Mucosa of gallbladder (tissue), 1 donor: ENCODE results near the gene GH2. TPM values are rescaled to one million over a fixed set of nuclear protein-coding genes. Genes with fewer than 3 reads are reported as not detected.
A peak's percentile ranks its signal among the peaks of the same experiment; 100 is the strongest.
"Not testable (repeated sequence)": the region's sequence is repeated elsewhere in the genome, so short reads cannot be mapped to it uniquely, and the experiment has no call there.

ENCODE experiments used
- DNase-seq: peaks from one replicate; pipeline ENCODE4 v3.0.0-alpha.2; 2020; ENCODE audit warnings: low spot score
- total RNA-seq: library from RNA; stranded (reverse); gene quantifications from one replicate; pipeline ENCODE4 v1.2.1, GENCODE V29; 2021
- donor health status: DM: no; HTN: no; CAD: no.

The GH2 gene
- total RNA-seq, 1 donor from 2014 or later: not detected

- DNase-seq: not testable (repeated sequence)
Measured at GRCh38 chr17:63874061-63874626, 7.6 kb downstream of the GH2 start.

- not testable (repeated sequence) for DNase-seq
Measured at GRCh38 chr17:63873577-63873976, 8.2 kb downstream of the GH2 start, which contains the start of gene CSH2. Gene CSH2, minus strand, starts transcription at chr17:63873677. Its CDS starts 63 bp downstream, at chr17:63873614.

DNA sequence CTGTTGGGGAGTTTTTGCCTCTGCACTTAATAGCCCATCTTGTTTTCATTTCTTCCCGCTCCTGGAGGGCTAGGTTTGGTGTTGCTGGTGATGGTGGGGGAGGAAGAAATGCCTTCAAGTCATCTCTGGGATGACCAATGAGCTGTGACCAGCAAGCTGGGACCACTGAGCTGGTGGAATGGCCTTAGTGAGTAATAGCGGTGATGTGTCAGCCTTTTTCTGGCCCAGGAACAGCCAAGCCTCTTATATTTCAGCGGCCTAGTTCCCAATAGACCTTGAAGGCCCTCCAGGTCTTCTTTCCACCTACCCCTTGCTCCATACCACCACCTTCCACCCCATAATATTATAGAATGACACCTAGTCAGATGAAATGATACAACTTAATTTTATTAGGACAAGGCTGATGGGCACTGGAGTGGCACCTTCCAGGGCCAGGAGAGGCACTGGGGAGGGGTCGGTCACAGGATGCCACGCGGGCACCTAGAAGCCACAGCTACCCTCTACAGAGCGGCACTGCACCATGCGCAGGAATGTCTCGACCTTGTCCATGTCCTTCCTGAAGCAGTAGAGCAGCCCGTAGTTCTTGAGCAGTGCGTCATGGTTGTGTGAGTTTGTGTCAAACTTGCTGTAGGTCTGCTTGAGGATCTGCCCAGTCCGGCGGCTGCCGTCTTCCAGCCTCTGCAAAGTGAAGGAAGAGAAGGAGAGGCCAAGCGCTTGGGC lies 9.9 kb downstream of the GH2 start:
- DNase-seq: not testable (repeated sequence)

DNA sequence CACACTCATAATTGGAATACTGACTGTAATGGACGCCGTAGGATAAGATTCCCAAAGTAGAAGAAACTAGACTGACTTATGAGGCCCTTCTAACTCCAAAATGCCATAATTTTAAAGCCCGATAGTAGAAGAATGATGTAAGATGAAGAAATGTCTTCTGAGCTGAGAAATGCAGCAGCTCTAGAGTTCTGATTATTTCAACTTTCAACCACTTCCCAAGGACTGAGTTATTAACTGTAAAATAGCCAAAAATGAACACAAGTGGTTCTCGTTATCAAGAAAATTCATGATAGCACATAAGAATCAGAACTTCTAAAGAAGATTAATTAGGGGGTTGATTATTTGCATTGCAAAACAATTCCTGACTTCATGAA lies 11.5 kb downstream of the GH2 start:
- DNase-seq: not testable (repeated sequence)

GRCh38 chr17:63869491-63870291 lies 12.1 kb downstream of the GH2 start:
- not testable (repeated sequence) for DNase-seq

DNA sequence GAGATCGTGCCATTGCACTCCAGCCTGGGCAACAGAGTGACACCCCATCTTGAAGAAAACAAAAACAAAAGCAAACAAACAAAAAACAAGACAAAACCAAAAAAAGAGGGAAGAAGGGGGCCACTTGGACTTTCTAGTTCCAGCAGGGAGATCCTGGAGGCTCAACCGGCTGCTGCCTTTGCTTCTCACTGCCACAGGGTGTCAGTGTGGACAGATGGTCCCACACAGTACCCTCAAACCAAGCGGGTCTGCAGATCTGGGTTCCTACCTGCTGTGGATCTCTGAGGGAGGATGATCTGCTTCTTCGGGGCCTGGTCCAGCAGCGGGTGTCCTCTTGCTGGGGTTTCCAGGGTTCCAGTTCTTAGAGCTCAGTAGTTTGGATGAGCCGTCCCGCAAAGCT lies 15.1 kb downstream of the GH2 start:
- DNase-seq: not testable (repeated sequence)

DNA sequence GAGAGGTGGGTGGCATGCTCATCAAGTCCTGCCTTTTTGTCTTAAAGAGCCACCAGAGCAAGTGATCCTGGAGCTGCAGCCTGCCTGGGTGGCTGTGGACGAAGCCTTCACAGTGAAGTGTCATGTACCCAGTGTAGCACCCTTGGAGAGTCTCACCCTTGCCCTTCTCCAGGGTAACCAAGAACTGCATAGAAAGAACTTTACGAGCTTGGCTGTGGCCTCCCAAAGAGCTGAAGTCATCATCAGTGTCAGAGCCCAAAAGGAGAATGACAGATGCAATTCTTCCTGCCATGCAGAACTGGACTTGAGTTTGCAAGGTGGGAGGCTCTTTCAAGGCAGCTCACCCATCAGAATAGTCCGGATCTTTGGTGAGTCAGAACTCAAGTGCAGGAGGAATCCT lies 22.5 kb downstream of the GH2 start:
- no peak for DNase-seq

- not testable (repeated sequence) for DNase-seq
Measured at GRCh38 chr17:63856425-63856824, 25.3 kb downstream of the GH2 start.

DNA sequence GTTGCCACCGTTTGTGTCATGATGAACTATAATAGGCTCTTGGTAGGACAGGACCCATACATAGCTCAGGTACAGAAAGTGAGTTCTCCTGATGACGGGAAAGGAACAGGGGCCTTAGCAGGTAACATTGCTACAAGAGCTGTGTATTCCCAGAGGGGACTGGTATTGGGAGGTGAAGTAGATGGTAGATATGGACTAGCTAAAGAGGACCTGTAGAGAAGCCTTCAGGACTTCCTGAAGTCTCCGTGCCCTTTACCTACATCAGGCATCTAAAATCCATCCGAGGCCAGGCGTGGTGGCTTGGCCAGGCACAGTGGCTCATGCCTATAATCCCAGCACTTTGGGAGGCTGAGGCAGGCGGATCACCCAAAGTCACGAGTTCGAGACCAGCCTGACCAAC lies 26.6 kb downstream of the GH2 start:
- DNase-seq: no peak

GRCh38 chr17:63854709-63855108 lies 27.0 kb downstream of the GH2 start:
- DNase-seq: no peak

DNA sequence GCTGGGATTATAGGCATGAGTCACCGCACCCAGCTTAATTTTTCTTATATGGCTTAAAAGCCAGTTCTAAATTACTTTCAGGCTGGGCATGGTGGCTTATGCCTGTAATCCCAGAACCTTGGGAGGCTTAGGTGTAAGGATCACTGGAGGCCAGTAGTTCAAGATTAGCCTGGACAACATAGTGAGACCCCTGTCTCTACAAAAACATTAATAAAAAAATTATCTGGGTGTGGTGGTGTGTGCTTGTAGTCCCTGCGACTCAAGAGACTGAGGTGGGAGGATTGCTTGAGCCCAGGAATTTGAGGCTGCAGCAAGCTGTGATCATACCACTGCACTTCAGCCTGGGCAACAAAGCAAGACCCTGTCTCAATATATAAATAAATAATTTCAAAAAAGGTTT lies 28.5 kb downstream of the GH2 start:
- no peak for DNase-seq

GRCh38 chr17:63850401-63850800 lies 31.3 kb downstream of the GH2 start:
- no peak for DNase-seq

DNA sequence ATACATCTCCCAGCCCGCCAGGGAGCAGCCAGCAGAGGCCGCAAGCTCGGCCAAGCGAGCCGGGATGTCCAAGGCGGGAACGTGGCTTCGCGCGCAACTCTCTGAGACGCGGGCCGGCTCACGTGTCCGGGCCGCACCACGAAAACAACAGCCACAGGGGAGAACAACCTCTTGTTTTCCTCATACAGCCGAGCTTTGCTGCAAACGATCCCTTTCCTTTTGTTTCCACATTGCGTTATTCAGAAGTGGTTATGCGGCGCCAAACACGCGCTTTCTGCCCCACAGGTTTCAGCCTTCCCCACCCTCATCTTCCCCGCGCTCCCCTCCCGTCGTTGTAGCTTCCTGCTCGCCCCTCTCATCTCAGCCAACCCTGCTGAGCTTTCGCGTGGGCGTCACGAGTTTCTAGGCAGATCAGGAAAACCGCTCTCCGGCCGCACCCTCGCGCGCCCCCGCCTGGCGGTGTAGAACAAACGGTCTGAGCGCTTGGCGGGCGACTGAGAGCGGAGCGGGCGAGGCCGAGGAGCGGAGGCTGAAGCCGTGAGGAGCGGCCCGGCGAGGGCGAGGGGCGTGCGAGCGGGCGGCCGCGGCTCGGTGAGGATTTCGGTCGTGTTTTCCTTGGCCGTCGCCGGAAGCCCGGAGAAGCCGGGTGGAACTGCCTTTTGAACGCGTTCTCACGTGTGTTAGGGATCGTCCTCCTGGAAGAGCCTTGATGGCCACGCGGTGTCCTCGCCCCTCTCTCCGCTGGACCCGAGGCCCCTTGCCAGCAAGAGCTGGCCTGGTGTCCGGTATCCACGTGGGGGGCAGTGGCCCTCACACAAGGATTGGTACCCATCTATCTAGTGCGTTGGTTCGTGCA lies 32.7 kb downstream of the GH2 start:
- DNase-seq: peak; percentile 90

DNA sequence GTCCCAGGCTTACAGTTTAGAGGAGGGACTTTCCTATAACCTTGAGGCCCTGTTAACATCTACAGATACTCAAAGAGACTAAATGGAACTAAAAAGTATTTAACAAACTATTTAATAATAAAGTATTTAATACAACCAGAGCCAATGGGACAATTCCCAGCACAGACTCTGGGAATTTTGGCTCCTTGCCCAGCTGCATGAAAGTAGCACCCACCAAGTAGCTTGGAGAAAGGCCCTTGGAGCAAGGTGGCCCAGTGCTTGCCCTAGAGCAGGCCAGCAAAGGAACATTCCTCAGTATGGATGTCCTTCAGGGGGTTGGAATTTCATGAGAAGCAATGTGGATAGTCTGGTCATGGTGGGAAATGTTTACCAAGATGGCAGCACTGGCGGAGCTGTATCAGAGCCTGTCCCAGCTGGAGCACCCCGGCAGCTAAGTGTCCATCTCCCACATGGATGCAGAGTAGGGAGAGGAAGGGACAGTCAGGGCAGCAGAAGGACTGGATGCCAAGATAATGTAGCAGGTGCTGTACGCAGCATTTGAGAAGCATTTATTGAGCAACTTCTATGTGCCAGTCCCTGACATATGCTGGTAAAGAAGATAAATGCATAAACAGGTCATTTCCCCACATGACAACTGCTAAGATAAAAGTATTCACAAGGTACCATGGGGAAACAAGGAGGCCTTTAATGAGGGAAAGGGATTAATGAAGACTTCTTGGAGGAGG lies 34.1 kb downstream of the GH2 start:
- DNase-seq: no peak

DNA sequence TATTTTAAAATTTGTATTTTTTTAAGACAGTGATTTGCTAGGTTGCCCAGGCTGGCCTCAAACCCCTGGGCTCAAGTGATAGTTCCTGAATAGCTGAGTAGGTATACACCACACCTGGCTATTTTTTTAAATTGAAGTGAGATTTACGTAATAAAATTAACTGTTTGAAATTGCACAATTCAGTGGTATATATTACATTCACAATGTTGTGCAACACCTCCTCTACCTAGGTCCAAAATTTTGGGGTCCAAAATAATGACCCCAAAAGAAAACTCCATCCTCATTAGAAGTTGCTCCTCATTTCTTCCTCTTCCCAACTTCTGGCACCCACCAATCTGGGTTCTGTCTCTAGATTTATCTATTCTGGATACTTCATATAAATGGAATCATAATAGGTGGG lies 36.2 kb downstream of the GH2 start:
- DNase-seq: no peak

DNA sequence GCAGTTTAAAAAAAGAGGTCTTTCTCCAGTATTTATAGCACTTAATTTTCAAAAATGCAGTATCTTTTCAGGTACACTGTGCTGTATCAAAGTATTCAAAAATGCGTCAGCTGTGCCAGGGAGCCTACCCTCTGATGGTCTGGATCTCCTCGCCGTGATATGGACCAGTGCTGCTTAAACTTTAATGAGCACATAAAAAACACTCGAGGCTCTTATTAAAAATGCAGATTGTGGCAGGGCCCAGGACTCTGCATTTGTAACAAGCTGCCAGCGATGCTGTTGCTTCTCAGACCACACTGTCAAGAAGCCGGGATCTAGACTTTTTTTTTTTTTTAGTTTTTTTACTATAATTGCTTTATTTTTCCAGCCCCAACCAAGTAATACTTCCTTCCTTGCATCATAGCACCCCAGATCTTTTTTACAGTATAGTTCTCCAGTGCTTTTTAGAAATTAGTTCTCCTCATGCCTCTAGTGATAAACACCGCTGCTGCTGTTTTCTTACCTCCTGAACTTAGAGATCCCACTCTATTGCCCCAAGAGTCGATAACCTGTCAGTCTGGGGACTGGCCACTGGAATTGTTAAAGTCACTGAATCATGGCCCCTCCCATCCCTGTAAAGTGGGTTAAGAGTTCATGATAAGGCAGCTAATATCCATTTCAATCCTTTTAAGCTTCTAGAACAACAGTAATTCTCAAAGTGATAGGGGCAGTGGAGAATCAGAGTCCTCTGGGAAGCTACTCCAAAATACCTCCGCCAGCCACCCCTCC lies 37.6 kb downstream of the GH2 start:
- DNase-seq: no peak

- DNase-seq: peak; percentile 35
Measured at GRCh38 chr17:63843387-63843888, 38.3 kb downstream of the GH2 start.

GRCh38 chr17:63842540-63843386 lies 39.0 kb downstream of the GH2 start, which contains the start of gene SMARCD2:
Gene SMARCD2, minus strand, starts transcription at chr17:63842685. Its CDS starts 11 bp downstream, at chr17:63842674.
- DNase-seq: peak; percentile 98

DNA sequence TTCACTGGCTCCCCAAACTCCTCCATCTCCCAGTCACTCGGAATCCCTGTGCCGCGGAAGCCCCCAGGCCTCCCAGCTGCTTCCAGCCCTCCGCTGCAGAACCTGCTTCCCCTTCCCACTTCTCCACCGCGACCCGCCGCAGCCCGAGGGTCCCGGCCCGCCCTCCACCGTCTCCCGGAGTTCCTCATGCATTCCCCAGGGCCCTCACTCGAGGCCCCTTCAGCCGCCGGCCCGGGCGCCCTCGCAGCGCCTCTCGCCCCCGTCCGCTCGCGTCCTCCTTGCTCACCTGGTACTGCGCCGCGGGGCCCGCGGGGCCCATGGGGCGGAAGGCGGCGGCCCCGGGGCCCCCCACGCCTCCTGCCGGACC lies 39.6 kb downstream of the GH2 start:
- peak; percentile 17 for DNase-seq
